ENCODE results near the gene EGFL6. TPM values are rescaled to one million over a fixed set of nuclear protein-coding genes. Genes with fewer than 3 reads are reported as not detected.

Gene EGFL6
- total RNA-seq, 1 experiment from 2014 or later, result not detected

Other genes with a start within 250 kb of the EGFL6 start
- gene ATXN3L, start 249.5 kb upstream of the EGFL6 start, total RNA-seq (2014; rRNA removed; shearing (Covaris generic)), result not detected in 2 replicates
- gene TCEANC, start 83.5 kb downstream of the EGFL6 start, total RNA-seq (2014; rRNA removed; shearing (Covaris generic)), result 3.0 and 3.5 TPM in 2 replicates
- gene RAB9A, start 119.5 kb downstream of the EGFL6 start, total RNA-seq (2014; rRNA removed; shearing (Covaris generic)), result 34.4 and 35.5 TPM in 2 replicates
- gene TRAPPC2, start 165.0 kb downstream of the EGFL6 start, total RNA-seq (2014; rRNA removed; shearing (Covaris generic)), result 33.1 and 38.8 TPM in 2 replicates
- gene OFD1, start 165.1 kb downstream of the EGFL6 start, total RNA-seq (2014; rRNA removed; shearing (Covaris generic)), result 23.8 and 28.4 TPM in 2 replicates
- gene GPM6B, start 247.5 kb downstream of the EGFL6 start, total RNA-seq (2014; rRNA removed; shearing (Covaris generic)), result 85.4 and 89.5 TPM in 2 replicates

Measured in SJCRH30 (cell line).